H9 (cell line): Measurements from ENCODE around the gene HMOX2. TPM values are rescaled to one million over a fixed set of nuclear protein-coding genes. Genes with fewer than 3 reads are reported as not detected.

ENCODE experiments used
- DNase-seq: peaks from one replicate; pipeline ENCODE4 v3.0.0-alpha.2; 2017
- H2AFZ ChIP-seq: one replicate; pipeline ENCODE4 v1.6.1; 2013; ENCODE audit warnings: mild to moderate bottlenecking, low read length, control low read depth, moderate library complexity
- H2AK5ac ChIP-seq: 2 replicates; pipeline ENCODE4 v1.6.1; 2013; ENCODE audit warnings: low read length, control low read depth, mixed read lengths; ENCODE audit not compliant: insufficient read length
- H2BK120ac ChIP-seq: one replicate; pipeline ENCODE4 v1.6.1; 2013; ENCODE audit warnings: low read depth, mild to moderate bottlenecking, low read length, control low read depth, inconsistent platforms; ENCODE audit not compliant: poor library complexity, severe bottlenecking
- H2BK12ac ChIP-seq: 2 replicates; pipeline ENCODE4 v1.6.1; 2013; ENCODE audit warnings: low read length, control low read depth, mixed read lengths, low read depth; ENCODE audit not compliant: insufficient read length
- H2BK15ac ChIP-seq: 2 replicates; pipeline ENCODE4 v1.6.1; 2013; ENCODE audit warnings: low read depth, low read length, control low read depth
- H2BK20ac ChIP-seq: one replicate; pipeline ENCODE4 v1.6.1; 2013; ENCODE audit warnings: low read depth, mild to moderate bottlenecking, low read length, control low read depth, inconsistent platforms; ENCODE audit not compliant: poor library complexity, severe bottlenecking
- H2BK5ac ChIP-seq: 2 replicates; pipeline ENCODE4 v1.6.1; 2013; ENCODE audit warnings: low read length, control low read depth, mixed read lengths; ENCODE audit not compliant: insufficient read length
- H3K14ac ChIP-seq: 2 replicates; pipeline ENCODE4 v1.6.1; 2013; ENCODE audit warnings: low read length, control low read depth; ENCODE audit not compliant: insufficient read depth
- H3K18ac ChIP-seq: 2 replicates; pipeline ENCODE4 v1.6.1; 2013; ENCODE audit warnings: low read depth, mild to moderate bottlenecking, mixed read lengths, low read length, control low read depth; ENCODE audit not compliant: insufficient read length
- H3K23ac ChIP-seq: 2 replicates; pipeline ENCODE4 v1.6.1; 2013; ENCODE audit warnings: low read length, control low read depth, mixed read lengths, low read depth; ENCODE audit not compliant: insufficient read length
- H3K23me2 ChIP-seq: 2 replicates; pipeline ENCODE4 v1.6.1; 2013; ENCODE audit warnings: low read depth, mild to moderate bottlenecking, mixed read lengths, low read length, control low read depth; ENCODE audit not compliant: insufficient read length, poor library complexity, severe bottlenecking
- H3K27ac ChIP-seq: 2 replicates; pipeline ENCODE4 v1.5.1; 2013; ENCODE audit warnings: low read length, control low read depth, mixed read lengths, low read depth; ENCODE audit not compliant: insufficient read length
- H3K27me3 ChIP-seq: 2 replicates; pipeline ENCODE4 v1.6.1; 2013; ENCODE audit warnings: low read length, control low read depth, inconsistent platforms; ENCODE audit not compliant: insufficient read depth
- H3K4ac ChIP-seq: 2 replicates; pipeline ENCODE4 v1.6.1; 2013; ENCODE audit warnings: low read depth, mild to moderate bottlenecking, control low read depth, inconsistent platforms, low read length, moderate library complexity
- H3K4me1 ChIP-seq: 2 replicates; pipeline ENCODE4 v1.6.1; 2013; ENCODE audit warnings: low read length, control low read depth, inconsistent platforms; ENCODE audit not compliant: insufficient read depth
- H3K4me2 ChIP-seq: 2 replicates; pipeline ENCODE4 v1.6.1; 2013; ENCODE audit warnings: low read length, control low read depth, mixed read lengths; ENCODE audit not compliant: insufficient read length, insufficient read depth
- H3K56ac ChIP-seq: 2 replicates; pipeline ENCODE4 v1.6.1; 2013; ENCODE audit warnings: low read depth, mild to moderate bottlenecking, mixed read lengths, low read length, control low read depth; ENCODE audit not compliant: insufficient read length
- H3K79me1 ChIP-seq: 2 replicates; pipeline ENCODE4 v1.6.1; 2013; ENCODE audit warnings: low read depth, mild to moderate bottlenecking, moderate library complexity, low read length, control low read depth, inconsistent platforms; ENCODE audit not compliant: insufficient read depth, poor library complexity, severe bottlenecking
- H3K79me2 ChIP-seq: 2 replicates; pipeline ENCODE4 v1.6.1; 2013; ENCODE audit warnings: low read length, control low read depth, inconsistent platforms; ENCODE audit not compliant: insufficient read depth
- H3K9ac ChIP-seq: 2 replicates; pipeline ENCODE4 v1.6.1; 2013; ENCODE audit warnings: low read length, control low read depth, mixed read lengths; ENCODE audit not compliant: insufficient read length; ENCODE audit errors: extremely low read depth
- H3K9me3 ChIP-seq: one replicate; pipeline ENCODE4 v1.6.1; 2013; ENCODE audit warnings: low read depth, low read length, inconsistent platforms; ENCODE audit not compliant: control insufficient read depth
- H3T11ph ChIP-seq: one replicate; pipeline ENCODE4 v1.6.1; 2013; ENCODE audit warnings: mild to moderate bottlenecking, low read length, control low read depth, inconsistent platforms
- H4K20me1 ChIP-seq: one replicate; pipeline ENCODE4 v1.6.1; 2013; ENCODE audit not compliant: control insufficient read depth, insufficient read length, insufficient read depth
- H4K5ac ChIP-seq: 2 replicates; pipeline ENCODE4 v1.6.1; 2013; ENCODE audit warnings: low read depth, mild to moderate bottlenecking, mixed read lengths, low read length, control low read depth; ENCODE audit not compliant: insufficient read length
- H4K8ac ChIP-seq: replicated peaks from 2 replicates; pipeline ENCODE4 v1.6.1; 2013; ENCODE audit warnings: low read length, control low read depth, mixed read lengths, low read depth; ENCODE audit not compliant: insufficient read length
- H4K91ac ChIP-seq: 2 replicates; pipeline ENCODE4 v1.6.1; 2013; ENCODE audit warnings: low read depth, mild to moderate bottlenecking, moderate library complexity, mixed read lengths, low read length, control low read depth; ENCODE audit not compliant: insufficient read length
- H3K27ac Mint-ChIP-seq, 3 experiments: 2 replicates in 2 of 3; 3 replicates in 1 of 3; pipeline ENCODE4 v1.8.0; 2020 to 2021; ENCODE audit warnings: mixed read lengths in 3 of 3, mild to moderate bottlenecking in 1 of 3, moderate library complexity in 1 of 3
- H3K27me3 Mint-ChIP-seq: 2 replicates; pipeline ENCODE4 v1.8.0; 2021; ENCODE audit warnings: low read depth, mild to moderate bottlenecking, moderate library complexity, mixed read lengths
- H3K36me3 Mint-ChIP-seq, 3 experiments: 2 replicates in 2 of 3; 3 replicates in 1 of 3; pipeline ENCODE4 v1.8.0; 2020 to 2021; ENCODE audit warnings: low read depth in 3 of 3, mixed read lengths in 3 of 3; ENCODE audit not compliant: insufficient read depth in 1 of 3
- H3K4me1 Mint-ChIP-seq, 2 experiments: 2 replicates each; pipeline ENCODE4 v1.8.0; 2020; ENCODE audit warnings: mixed read lengths in 2 of 2
- H3K4me3 Mint-ChIP-seq, 2 experiments: 2 replicates in 1 of 2; 3 replicates in 1 of 2; pipeline ENCODE4 v1.8.0; 2020 to 2021; ENCODE audit warnings: mild to moderate bottlenecking in 2 of 2, mixed read lengths in 2 of 2, moderate library complexity in 1 of 2
- H3K9me3 Mint-ChIP-seq, 2 experiments: 2 replicates in 1 of 2; 3 replicates in 1 of 2; pipeline ENCODE4 v1.8.0; 2020; ENCODE audit warnings: mild to moderate bottlenecking in 2 of 2, mixed read lengths in 2 of 2, moderate library complexity in 1 of 2
- CTCF ChIP-seq: fragments of 200-600 bp; sonication (generic); conservative IDR thresholded peaks from 3 replicates; pipeline ENCODE4 v1.8.0; 2021; ENCODE audit warnings: antibody characterized with exemption, mild to moderate bottlenecking
- WGBS: extraction: QIAGEN DNeasy Blood & Tissue Kit; methylation state at CpG from one replicate; pipeline ENCODE4 v1.1.7; 2013; ENCODE audit warnings: missing lambda C conversion rate, low lambda C conversion rate, mixed read lengths; ENCODE audit not compliant: insufficient read length; ENCODE audit errors: extremely low coverage; 5-methylcytosine and 5-hydroxymethylcytosine counted together
- total RNA-seq: library from RNA; stranded (reverse); gene quantifications from 2 replicates; pipeline ENCODE4 v1.2.1, GENCODE V29; 2021

The HMOX2 gene
- total RNA-seq, 1 experiment from 2014 or later = 44.4 TPM

GRCh38 chr16:4523686-4524085, 47.5 kb downstream of the HMOX2 start:
- no peak overlapping the region for H4K91ac ChIP-seq
- 0 out of 2 replicates have a peak, but pooled peaks cover 2% of the 10 kb centered on the region for H3K79me2 ChIP-seq
- H2AFZ ChIP-seq = no peak overlapping the region
- no CpG with 5 or more reads among the region's 4 CpGs for WGBS
- H3K27me3 ChIP-seq = no peaks in the 10 kb centered on the region
- H3K27me3 Mint-ChIP-seq = peaks cover 2% of the 10 kb centered on the region; the same call in 1 of the 2 replicates
- no peak overlapping the region for H3K4ac ChIP-seq
- H3K4me1 ChIP-seq = 0 out of 2 replicates have a peak, but pooled peaks cover 3% of the 10 kb centered on the region
- no peak overlapping the region for H2AK5ac ChIP-seq
- H3K36me3 Mint-ChIP-seq = peaks cover 0 to 7% (median 0%) of the 10 kb centered on the region in 3 experiments; a peak in 3 of 7 replicates
- DNase-seq = no peak
- no peaks in the 10 kb centered on the region for H3K79me1 ChIP-seq
- H3K56ac ChIP-seq = no peak overlapping the region
- no peak overlapping the region for H4K5ac ChIP-seq
- H3K4me3 Mint-ChIP-seq = no peak overlapping the region
- H3K23ac ChIP-seq = no peak overlapping the region
- no peak overlapping the region for H3K14ac ChIP-seq
- no peak overlapping the region for H3K4me2 ChIP-seq
- peaks cover 39 to 57% of the 10 kb centered on the region in 2 experiments for H3K4me1 Mint-ChIP-seq
- H3K18ac ChIP-seq = no peak overlapping the region
- no peak overlapping the region for H3K27ac ChIP-seq
- no peak overlapping the region for H2BK20ac ChIP-seq
- no peak overlapping the region for H3K9ac ChIP-seq
- no peak overlapping the region for H2BK120ac ChIP-seq
- no peaks in the 10 kb centered on the region for H3K9me3 Mint-ChIP-seq
- no peaks in the 10 kb centered on the region for H3K9me3 ChIP-seq
- H4K20me1 ChIP-seq = no peaks in the 10 kb centered on the region
- no peak for TF ChIP-seq CTCF
- H2BK15ac ChIP-seq = no peak overlapping the region
- no peak overlapping the region for H2BK5ac ChIP-seq
- H3K23me2 ChIP-seq = no peaks in the 10 kb centered on the region
- no peak overlapping the region for H3T11ph ChIP-seq
- H2BK12ac ChIP-seq = no peak overlapping the region
- peak overlapping the region in 1 of 3 experiments; percentile 20; a peak in 1 of 7 replicates for H3K27ac Mint-ChIP-seq
- no peak overlapping the region for H4K8ac ChIP-seq
